22Rv1 (cell line): Measurements from ENCODE around the gene CDH12.

ENCODE experiments used
- CTCF ChIP-seq: fragments of 450-650 bp; IDR thresholded peaks from 2 replicates; pipeline ENCODE4 v1.5.1; 2017; ENCODE audit warnings: mild to moderate bottlenecking
- ZFX ChIP-seq: fragments of 450-650 bp; IDR thresholded peaks from 2 replicates; pipeline ENCODE4 v1.6.1; 2017; ENCODE audit warnings: antibody characterized with exemption, borderline replicate concordance

GRCh38 chr5:22736443-22737003 is 116.6 kb downstream of the CDH12 start:
- TF ChIP-seq CTCF = no peak
- TF ChIP-seq ZFX = no peak
